ENCODE measurements around the gene ACTR6.

The ACTR6 gene

DNA sequence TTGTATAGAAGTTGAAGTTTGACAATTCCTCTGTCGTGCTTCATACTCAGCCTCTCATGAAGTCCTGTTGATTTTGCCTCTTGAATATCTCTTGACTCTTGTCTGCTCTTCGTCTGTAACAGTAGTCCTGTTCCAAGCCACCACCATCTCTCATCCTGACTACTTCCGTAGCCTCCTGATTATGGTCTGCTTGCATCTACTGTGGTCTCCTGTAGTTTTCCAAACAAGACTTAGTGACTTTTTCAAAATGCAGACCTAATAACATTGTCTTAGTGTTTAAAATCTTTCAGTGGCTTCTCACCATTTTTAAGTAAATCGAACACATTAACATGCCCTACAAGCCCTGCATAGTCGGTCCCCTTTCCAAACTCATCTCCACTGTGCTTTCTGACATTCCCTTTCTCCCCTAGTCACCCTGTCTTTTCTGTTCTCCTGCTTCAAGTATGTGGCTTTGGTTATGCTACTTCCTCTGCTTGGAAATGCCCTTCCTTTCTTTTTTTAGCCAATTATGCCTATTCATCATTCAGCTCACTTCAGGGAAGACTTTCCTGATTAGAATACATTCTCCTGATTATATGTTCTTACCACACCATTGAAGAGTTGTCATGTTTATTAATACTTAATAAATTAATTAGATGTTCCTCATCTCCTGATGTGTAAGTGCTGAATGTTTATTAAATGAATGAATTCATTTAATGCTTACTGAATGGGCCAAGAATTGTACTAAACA, 68.4 kb downstream of the ACTR6 start:
- no peak for DNase-seq

DNA sequence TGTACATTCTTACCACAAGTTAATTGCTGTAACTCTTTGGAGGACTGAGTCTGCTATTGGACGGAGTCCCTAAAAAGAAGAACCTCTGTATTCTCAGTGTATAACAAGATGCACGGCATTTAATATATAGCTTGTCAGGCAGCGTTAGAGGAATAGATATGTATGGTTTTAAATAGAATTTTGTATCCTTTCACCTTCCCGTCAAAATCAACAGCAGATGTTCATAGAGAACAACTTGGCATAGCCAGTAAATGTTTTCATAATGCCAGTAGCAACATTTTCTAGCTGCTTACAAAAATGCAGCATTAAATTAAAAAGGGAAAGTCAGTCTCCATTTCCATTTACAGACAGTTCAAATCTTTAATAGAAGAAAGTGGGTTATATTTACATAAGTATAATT, 73.2 kb downstream of the ACTR6 start:
- no peak for DNase-seq

Data from amniotic stem cell (primary cell).